PC-3 (cell line): ENCODE measurements around the gene PRKAR2B.

Source experiments
- EZH2 ChIP-seq: fragments of 300-600 bp; sonication (generic); IDR thresholded peaks from one replicate; pipeline ENCODE4 v1.6.1; 2017; ENCODE audit warnings: antibody characterized with exemption, mild to moderate bottlenecking, low read length; ENCODE audit not compliant: unreplicated experiment
- EZH2phosphoT487 ChIP-seq: fragments of 300-600 bp; sonication (generic); IDR thresholded peaks from 2 replicates; pipeline ENCODE4 v1.6.1; 2018; ENCODE audit warnings: mild to moderate bottlenecking, antibody characterized with exemption, low read length, borderline replicate concordance
- TF ChIP-seq, protein P1 (sequence below): fragments of 300-600 bp; sonication (generic); conservative IDR thresholded peaks from 2 replicates; pipeline ENCODE4 v1.5.1; 2017; ENCODE audit warnings: antibody characterized with exemption, low read depth, mild to moderate bottlenecking, low read length

DNA sequence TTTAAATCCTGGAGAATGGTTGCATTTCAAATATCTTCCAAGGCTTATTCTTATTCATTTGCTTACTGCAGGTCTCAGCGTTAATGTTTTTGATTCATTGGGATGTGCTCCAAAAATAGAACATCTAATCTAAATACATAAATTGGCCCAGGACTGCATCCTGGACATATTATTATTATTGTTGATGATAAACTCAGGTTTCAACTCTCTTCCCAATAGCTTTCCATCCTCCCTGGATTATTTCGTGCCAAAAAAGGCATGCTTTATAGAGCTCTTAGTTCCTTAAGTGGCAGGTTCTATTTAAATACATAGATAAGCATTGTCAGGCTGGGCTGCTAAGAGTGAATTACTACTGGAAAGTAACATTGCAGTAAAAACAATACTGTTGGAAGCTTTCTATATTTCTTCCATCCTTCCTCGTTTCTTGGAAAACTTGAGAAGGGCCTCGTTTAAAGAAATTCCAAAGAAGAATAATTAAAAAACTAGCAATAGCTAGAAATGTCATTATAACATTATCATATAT is 14.7 kb upstream of the PRKAR2B start:
- TF ChIP-seq EZH2 (no peak), EZH2phosphoT487 (no peak)
- TF ChIP-seq, protein P1, sequence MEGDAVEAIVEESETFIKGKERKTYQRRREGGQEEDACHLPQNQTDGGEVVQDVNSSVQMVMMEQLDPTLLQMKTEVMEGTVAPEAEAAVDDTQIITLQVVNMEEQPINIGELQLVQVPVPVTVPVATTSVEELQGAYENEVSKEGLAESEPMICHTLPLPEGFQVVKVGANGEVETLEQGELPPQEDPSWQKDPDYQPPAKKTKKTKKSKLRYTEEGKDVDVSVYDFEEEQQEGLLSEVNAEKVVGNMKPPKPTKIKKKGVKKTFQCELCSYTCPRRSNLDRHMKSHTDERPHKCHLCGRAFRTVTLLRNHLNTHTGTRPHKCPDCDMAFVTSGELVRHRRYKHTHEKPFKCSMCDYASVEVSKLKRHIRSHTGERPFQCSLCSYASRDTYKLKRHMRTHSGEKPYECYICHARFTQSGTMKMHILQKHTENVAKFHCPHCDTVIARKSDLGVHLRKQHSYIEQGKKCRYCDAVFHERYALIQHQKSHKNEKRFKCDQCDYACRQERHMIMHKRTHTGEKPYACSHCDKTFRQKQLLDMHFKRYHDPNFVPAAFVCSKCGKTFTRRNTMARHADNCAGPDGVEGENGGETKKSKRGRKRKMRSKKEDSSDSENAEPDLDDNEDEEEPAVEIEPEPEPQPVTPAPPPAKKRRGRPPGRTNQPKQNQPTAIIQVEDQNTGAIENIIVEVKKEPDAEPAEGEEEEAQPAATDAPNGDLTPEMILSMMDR: no peak
